Skeletal muscle satellite cell (primary cell): ENCODE measurements around the gene FXN.

Source experiments
- H3K27me3 ChIP-seq: 2 replicates; pipeline ENCODE4 v1.7.0; 2013; ENCODE audit warnings: low read length; ENCODE audit not compliant: control insufficient read depth, insufficient read depth
- H3K36me3 ChIP-seq: 2 replicates; pipeline ENCODE4 v1.7.0; 2013; ENCODE audit warnings: mild to moderate bottlenecking, control low read depth, low read length; ENCODE audit not compliant: insufficient read depth
- H3K4me1 ChIP-seq: 2 replicates; pipeline ENCODE4 v1.7.0; 2013; ENCODE audit warnings: low read length; ENCODE audit not compliant: control insufficient read depth, insufficient read depth
- H3K4me2 ChIP-seq: 2 replicates; pipeline ENCODE4 v1.7.0; 2013; ENCODE audit warnings: mild to moderate bottlenecking, low read length
- H3K4me3 ChIP-seq: 2 replicates; pipeline ENCODE4 v1.7.0; 2013; ENCODE audit warnings: low read length
- H3K9ac ChIP-seq: 2 replicates; pipeline ENCODE4 v1.7.0; 2013; ENCODE audit warnings: mild to moderate bottlenecking, low read depth, low read length, moderate library complexity
- H3K9me3 ChIP-seq: replicated peaks from 2 replicates; pipeline ENCODE4 v1.7.0; 2013; ENCODE audit warnings: mild to moderate bottlenecking, control low read depth, low read length

Gene FXN

DNA sequence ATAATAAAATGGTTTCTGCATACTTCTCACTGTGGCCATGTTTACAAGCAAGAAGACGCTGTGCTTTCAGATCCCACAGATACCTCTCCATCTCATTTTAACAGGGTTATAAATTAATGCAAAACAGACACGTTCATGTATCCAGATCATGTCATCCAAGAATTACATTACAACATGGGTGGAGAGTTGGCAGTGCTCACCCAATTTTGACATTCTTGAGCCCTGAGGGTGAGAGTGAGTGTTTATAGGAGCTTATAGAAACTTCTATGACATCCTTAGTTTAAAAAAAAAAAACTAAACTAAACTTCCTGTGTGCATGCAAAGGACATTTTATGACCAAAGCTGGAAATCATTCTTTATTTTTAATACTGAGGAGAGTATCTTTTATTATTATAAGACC lies 30.7 kb upstream of the FXN start:
- H3K27me3 ChIP-seq = peaks cover 27% of the 10 kb centered on the region
- H3K4me1 ChIP-seq = no peaks in the 10 kb centered on the region
- H3K4me2 ChIP-seq = no peak overlapping the region
- no peak overlapping the region for H3K4me3 ChIP-seq
- no peak overlapping the region for H3K9ac ChIP-seq
- no peaks in the 10 kb centered on the region for H3K9me3 ChIP-seq
- H3K36me3 ChIP-seq = no peaks in the 10 kb centered on the region

DNA sequence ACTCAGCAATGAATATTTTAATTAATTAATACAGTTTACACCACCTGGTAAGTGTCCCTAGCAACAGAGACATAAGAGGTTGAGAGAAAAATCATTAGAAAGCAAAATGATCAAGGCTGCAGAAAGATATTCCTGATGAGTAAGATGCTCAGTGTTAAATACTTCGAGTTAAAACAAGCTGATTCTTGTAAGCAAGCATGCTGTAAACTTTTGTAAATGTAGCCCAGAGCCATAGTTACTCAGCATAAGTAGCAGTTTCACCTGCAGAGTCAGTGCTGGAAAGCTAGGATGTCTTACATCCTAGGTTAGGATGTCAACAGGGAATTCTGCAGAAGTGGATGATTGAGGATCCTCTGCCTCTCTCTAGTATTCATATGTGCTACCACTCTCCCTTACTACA lies 25.8 kb upstream of the FXN start:
- no peaks in the 10 kb centered on the region for H3K4me1 ChIP-seq
- H3K4me2 ChIP-seq = no peak overlapping the region
- no peaks in the 10 kb centered on the region for H3K9me3 ChIP-seq
- peaks cover 10% of the 10 kb centered on the region for H3K27me3 ChIP-seq
- H3K36me3 ChIP-seq = no peaks in the 10 kb centered on the region
- H3K9ac ChIP-seq = no peak overlapping the region
- H3K4me3 ChIP-seq = no peak overlapping the region

DNA sequence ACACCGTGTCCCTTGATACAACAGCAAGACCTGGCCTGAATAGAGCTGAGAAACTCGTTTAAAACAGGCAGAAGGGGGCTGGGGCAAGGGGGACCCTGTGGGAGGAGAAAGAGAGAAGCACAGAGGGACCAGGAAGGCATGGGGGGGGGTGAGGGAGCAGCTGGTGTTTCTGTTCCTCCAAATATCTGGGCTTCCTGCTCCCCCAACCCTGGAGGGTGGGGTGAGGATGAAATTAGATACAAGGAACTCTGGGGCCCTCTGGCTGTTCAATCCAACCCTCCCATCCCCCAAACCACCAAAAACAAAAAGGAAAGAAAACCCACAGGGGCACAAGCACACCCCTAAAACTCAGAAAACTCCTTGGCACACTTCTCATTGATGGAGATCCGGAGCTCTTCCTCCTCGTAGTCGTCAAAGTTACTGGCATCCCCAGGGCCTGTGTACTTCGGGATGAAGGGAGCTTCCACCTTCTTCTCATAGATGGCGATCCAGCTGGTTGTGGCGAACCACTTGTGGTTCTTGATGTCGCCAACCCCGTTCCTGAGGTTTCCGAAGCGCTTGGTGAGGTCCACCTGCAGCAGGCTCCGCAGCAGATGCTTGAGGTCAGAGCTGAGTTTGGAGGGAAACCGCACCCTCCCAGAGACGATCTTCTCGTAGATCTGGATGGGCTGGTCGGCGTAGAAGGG lies 22.7 kb upstream of the FXN start:
- Histone ChIP-seq H3K36me3 (no peaks in the 10 kb centered on the region), H3K4me1 (no peaks in the 10 kb centered on the region), H3K9ac (no peak overlapping the region), H3K4me2 (no peak overlapping the region), H3K4me3 (no peak overlapping the region), H3K9me3 (no peaks in the 10 kb centered on the region), H3K27me3 (peaks cover 24% of the 10 kb centered on the region)

DNA sequence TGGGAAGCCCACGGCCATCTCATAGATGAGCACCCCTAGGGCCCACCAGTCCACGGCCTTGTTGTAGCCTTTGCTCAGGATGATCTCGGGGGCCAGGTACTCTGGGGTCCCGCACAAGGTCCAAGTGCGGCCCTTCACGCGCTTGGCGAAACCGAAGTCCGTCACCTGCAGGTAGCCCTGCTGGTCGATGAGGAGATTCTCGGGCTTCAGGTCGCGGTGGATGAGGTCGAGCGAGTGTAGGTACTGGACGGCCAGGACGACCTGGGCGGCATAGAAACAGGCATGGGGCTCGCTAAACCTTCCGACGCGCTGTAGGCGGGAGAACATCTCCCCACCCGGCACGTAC lies 22.2 kb upstream of the FXN start:
- Histone ChIP-seq H3K36me3 (no peaks in the 10 kb centered on the region), H3K9ac (no peak overlapping the region), H3K27me3 (peaks cover 23% of the 10 kb centered on the region), H3K4me3 (no peak overlapping the region), H3K4me2 (no peak overlapping the region), H3K4me1 (no peaks in the 10 kb centered on the region), H3K9me3 (no peaks in the 10 kb centered on the region)

DNA sequence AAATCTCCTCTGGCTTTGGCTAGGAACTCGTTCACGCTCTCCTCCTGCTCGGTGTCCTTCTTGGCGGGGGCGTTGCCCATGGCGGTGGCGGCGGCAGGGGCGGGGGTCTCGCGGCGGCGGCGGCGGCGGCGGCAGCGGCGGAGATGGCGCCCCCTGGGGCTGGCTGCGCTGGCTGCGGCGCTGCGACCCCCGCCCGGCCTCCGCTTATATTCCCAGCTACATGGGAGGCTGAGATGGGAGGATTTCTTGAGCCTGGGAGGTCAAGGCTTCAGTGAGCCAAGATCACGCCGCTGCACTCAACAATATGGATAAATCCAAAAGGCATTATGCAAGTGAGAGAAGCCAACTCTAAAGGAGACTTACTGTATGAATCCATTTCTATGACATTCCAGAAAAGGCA lies 21.5 kb upstream of the FXN start, which contains the start of gene PRKACG:
PRKACG (minus strand) TSS at position 101 of the 400 bp plus-strand sequence; CDS start at position 80, 21 bp downstream.
- Histone ChIP-seq H3K9ac (no peak within 1 kb of the TSS), H3K4me3 (no peak within 1 kb of the TSS), H3K4me1 (no peaks in the 10 kb centered on the region), H3K9me3 (no peaks in the 10 kb centered on the region), H3K27me3 (peaks cover 25% of the 10 kb centered on the region), H3K36me3 (no peaks in the 10 kb centered on the region), H3K4me2 (no peak within 1 kb of the TSS)

DNA sequence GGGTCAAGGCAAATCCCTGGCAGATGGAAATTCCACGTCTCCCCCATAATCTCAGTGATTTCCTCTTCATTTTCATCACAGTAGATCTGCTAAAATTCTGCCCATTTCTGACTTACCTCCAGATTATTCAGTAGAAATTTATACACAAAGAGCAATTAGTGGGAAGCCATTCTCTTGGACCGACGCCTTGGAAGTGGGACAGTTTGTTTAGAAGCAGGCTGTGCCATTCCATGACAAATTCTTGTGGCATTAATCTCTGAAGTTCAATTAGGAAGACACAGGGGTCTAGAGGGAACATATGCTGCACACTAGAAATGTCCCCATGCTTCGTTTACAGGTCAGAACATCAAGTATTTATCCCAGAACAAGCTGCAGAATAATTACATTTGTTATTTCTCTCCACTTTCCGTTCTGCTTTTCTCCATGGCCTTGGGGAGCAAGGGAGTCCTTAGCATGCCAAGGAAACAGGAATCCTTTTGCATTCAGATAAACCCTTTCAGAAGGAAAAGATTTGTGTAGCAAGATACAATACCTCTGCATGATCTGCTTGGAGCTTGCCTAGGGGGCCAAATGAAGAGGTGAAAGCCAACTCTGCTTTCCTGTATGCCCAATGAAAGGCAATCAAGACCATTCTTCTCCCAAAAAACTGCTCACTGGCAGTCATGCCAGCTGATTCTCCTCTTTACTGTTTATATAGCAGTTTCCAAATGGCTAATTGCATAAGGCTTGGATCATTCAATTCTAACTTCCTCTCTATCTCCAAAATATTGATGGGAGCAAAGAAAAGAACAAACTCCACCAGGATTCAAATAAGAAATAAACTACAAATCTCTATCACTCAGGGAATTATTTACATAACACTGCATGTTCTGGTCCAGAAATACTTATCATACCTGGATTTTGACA lies 19.1 kb upstream of the FXN start:
- H3K4me3 ChIP-seq = no peak overlapping the region
- peaks cover 28% of the 10 kb centered on the region for H3K27me3 ChIP-seq
- no peaks in the 10 kb centered on the region for H3K36me3 ChIP-seq
- H3K9me3 ChIP-seq = no peaks in the 10 kb centered on the region
- no peaks in the 10 kb centered on the region for H3K4me1 ChIP-seq
- no peak overlapping the region for H3K9ac ChIP-seq
- H3K4me2 ChIP-seq = no peak overlapping the region

DNA sequence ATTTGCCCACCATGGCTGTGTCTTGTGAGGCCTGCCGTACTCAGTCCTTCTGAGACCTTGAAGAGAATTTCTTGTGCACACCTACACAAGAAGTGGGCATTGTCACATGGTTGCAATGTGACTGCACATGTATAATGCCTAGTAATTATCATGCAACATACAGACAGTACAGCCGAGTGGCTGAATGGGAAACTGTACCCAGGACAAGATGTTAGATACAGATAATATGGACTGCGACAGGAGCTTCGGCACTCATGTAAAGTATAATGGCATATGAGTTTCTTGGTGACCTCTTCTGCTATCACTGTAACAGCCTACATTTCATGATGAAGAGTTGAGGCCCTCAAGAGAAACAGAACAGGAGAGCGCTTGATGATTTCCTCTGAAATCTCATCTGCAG lies 16.8 kb upstream of the FXN start:
- Histone ChIP-seq H3K9me3 (no peaks in the 10 kb centered on the region), H3K4me2 (no peak overlapping the region), H3K4me3 (no peak overlapping the region), H3K36me3 (no peaks in the 10 kb centered on the region), H3K27me3 (peaks cover 36% of the 10 kb centered on the region), H3K9ac (no peak overlapping the region), H3K4me1 (no peaks in the 10 kb centered on the region)

DNA sequence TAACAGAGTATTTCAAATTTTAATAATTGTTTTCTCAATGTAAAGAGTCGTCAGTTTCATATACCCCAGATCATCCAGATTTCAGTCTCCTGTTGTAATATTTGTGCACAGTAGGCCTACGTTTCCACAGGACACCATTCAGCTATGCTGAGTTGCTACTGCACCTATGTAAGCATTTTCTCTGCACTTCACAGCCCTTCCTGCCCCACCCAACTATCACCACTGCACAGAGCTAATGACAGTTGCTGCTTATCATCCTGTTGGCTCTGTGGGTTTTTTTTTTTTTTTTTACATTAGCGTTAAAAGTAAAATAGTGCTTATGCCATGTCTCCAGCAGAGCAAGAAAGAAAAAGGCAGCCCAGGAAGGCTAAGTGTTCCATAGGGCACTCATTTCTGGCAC lies 15.7 kb upstream of the FXN start:
- Histone ChIP-seq H3K27me3 (peaks cover 47% of the 10 kb centered on the region), H3K36me3 (no peaks in the 10 kb centered on the region), H3K4me1 (no peaks in the 10 kb centered on the region), H3K4me3 (no peak overlapping the region), H3K4me2 (no peak overlapping the region), H3K9me3 (no peaks in the 10 kb centered on the region), H3K9ac (no peak overlapping the region)

DNA sequence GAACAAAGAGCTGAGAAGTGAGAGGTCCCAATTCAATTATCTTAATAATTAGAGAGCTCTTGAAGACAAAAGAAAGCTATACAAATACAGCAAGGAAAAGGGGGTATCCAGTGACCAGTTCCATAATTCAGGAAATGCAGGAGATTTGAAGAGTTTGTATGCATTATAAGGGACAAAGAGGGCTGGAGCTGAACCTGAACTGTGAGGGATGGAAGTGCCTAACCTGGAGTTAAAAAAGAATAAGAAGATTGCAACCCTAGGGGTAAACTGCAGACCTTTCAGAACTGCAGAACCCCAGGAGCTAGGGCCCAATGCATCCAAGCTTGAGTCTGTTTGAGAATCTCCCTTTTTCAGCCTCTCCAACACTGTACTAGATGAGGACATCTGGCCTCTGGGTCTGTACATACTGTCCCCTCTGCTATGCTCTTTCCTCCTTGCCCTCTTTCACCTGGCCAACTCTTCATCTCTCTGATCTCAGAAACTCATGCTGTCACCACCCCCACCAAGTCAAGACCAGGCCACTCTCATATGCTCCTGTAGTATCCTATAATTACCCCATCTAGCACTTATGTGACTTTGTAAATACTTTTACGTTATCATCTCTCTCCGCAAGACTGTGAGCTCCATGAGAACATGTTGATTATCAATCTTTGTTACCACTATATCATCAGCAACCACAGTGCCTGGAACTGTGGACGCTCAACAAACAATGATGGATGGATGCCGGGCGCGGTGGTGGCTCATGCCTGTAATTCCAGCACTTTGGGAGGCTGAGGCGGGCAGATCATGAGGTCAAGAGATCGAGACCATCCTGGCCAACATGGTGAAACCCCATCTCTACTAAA lies 15.0 kb upstream of the FXN start:
- Histone ChIP-seq H3K4me3 (no peak overlapping the region), H3K9me3 (no peaks in the 10 kb centered on the region), H3K36me3 (no peaks in the 10 kb centered on the region), H3K4me2 (no peak overlapping the region), H3K4me1 (no peaks in the 10 kb centered on the region), H3K9ac (no peak overlapping the region), H3K27me3 (peaks cover 44% of the 10 kb centered on the region)

DNA sequence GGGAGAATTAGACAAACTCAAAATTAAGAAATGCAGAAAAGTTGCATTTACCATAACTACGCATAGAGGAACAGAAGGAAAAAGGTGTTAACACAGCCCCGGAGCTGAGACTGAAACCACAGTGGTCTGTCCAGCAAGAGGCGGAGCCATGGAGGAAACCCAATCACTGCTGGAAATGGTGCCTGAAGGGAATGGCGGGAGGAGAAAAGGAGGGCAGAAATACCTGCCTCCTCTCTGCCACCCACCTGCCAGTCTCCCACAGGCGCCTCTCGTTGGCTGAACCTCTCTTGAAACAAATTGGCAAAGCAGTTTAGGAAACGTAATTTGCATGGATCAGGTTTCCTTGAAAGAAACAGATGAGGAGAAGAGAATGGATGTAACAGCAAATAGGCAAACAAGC lies 11.9 kb upstream of the FXN start:
- Histone ChIP-seq H3K9me3 (no peaks in the 10 kb centered on the region), H3K36me3 (no peaks in the 10 kb centered on the region), H3K9ac (no peak overlapping the region), H3K4me2 (no peak overlapping the region), H3K4me3 (no peak overlapping the region), H3K27me3 (peaks cover 28% of the 10 kb centered on the region), H3K4me1 (no peaks in the 10 kb centered on the region)

DNA sequence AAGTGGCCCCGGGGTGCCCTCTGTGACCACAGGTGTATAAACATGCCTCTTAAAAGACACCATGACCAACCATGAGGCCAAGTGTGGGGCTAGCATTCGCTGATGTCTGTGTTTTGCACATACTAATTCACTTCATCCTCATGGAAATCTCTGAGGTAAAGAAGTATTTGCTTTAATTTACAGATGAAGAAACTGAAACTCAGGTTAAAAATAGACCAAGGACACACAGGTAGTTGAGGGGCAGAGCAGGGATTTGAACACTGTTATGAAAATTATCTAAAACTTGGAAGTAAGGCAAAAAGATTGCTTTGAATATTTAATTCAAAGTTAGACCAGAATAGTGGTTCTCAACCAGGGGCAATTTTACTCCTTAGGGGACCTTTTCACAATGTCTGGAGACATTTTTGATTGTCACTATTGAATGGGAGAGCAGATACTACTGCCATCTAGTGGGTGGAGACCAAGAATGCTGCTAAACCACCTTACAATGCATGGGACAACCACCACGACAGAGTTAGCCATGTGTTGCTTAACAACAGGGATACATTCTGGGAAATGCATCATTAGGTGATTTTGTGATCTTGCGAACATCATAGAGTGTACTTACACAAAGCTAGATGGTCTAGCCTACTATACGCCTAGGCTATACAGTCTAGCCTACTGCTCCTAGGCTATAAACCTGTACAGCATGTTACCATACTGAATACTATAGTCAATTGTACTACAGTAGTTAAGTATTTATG lies 8.0 kb upstream of the FXN start:
- Histone ChIP-seq H3K4me3 (no peak overlapping the region), H3K9ac (no peak overlapping the region), H3K9me3 (peaks cover 4% of the 10 kb centered on the region), H3K4me2 (no peak overlapping the region), H3K36me3 (no peaks in the 10 kb centered on the region), H3K27me3 (peaks cover 23% of the 10 kb centered on the region), H3K4me1 (no peaks in the 10 kb centered on the region)
